NOMO-1 treated with dmso at 0.1 percent for 144 hours (cell line): ENCODE measurements around the gene LSP1.

ENCODE experiments used
- DNase-seq: peaks from one replicate; lab custom pipeline; 2025; ENCODE audit not compliant: unreplicated experiment; lab: John Stamatoyannopoulos, UW

Gene LSP1

GRCh38 chr11:1847006-1847735 lies 5.7 kb upstream of the LSP1 start:
- DNase-seq, result no peak

GRCh38 chr11:1847926-1848639 lies 4.8 kb upstream of the LSP1 start:
- no peak for DNase-seq

- no peak for DNase-seq
These were observed 4.0 kb upstream of the LSP1 start for GRCh38 chr11:1848640-1849430.

- no peak for DNase-seq
These were observed 1.3 kb upstream of the LSP1 start for GRCh38 chr11:1851468-1852180.

- no peak for DNase-seq
These were observed 510 bp upstream of the LSP1 start for GRCh38 chr11:1852271-1852876.

GRCh38 chr11:1853376-1854131 lies 670 bp downstream of the LSP1 start:
- DNase-seq, result no peak

- DNase-seq, result no peak
These were observed 1.5 kb downstream of the LSP1 start for GRCh38 chr11:1854132-1854948.

GRCh38 chr11:1854949-1855885 lies 2.3 kb downstream of the LSP1 start:
- DNase-seq, result no peak

- DNase-seq, result no peak
These were observed 3.0 kb downstream of the LSP1 start for GRCh38 chr11:1855886-1856265.

GRCh38 chr11:1856306-1857005 lies 3.6 kb downstream of the LSP1 start:
- no peak for DNase-seq

GRCh38 chr11:1857064-1857463 lies 4.2 kb downstream of the LSP1 start:
- DNase-seq, result no peak

GRCh38 chr11:1858154-1858553 lies 5.3 kb downstream of the LSP1 start:
- peak; percentile 6 for DNase-seq

- DNase-seq, result no peak
These were observed 5.7 kb downstream of the LSP1 start for GRCh38 chr11:1858576-1858975.

- DNase-seq, result no peak
These were observed 6.1 kb downstream of the LSP1 start for GRCh38 chr11:1859004-1859403.

- no peak for DNase-seq
These were observed 7.2 kb downstream of the LSP1 start for GRCh38 chr11:1860108-1860507.

GRCh38 chr11:1861435-1862411 lies 8.8 kb downstream of the LSP1 start:
- no peak for DNase-seq
